ENCODE data around the gene ATF6.

Gene ATF6

DNA sequence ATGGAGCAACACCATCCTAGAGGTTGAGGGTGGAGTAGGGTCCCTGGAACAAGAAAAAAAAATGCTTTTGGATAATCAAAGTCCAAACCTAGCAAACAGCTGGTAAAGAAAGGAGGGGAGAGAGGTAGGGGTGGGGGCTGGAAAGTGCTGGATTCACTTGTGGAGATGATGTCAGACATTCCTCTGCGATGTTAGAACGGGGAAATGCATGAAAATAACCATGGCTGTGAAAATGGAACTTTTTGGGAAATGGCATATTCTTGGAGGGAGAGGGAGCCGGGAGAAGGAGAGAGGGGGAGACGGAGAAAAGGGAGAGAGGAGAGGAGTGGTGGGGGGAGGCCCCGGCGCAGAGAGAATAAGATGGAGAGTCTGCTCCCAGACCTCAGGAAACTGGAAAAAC is 203.9 kb downstream of the ATF6 start:
- H3K27ac ChIP-seq: no peak overlapping the region
- TF ChIP-seq, protein P1, sequence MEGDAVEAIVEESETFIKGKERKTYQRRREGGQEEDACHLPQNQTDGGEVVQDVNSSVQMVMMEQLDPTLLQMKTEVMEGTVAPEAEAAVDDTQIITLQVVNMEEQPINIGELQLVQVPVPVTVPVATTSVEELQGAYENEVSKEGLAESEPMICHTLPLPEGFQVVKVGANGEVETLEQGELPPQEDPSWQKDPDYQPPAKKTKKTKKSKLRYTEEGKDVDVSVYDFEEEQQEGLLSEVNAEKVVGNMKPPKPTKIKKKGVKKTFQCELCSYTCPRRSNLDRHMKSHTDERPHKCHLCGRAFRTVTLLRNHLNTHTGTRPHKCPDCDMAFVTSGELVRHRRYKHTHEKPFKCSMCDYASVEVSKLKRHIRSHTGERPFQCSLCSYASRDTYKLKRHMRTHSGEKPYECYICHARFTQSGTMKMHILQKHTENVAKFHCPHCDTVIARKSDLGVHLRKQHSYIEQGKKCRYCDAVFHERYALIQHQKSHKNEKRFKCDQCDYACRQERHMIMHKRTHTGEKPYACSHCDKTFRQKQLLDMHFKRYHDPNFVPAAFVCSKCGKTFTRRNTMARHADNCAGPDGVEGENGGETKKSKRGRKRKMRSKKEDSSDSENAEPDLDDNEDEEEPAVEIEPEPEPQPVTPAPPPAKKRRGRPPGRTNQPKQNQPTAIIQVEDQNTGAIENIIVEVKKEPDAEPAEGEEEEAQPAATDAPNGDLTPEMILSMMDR (conservative IDR thresholded peaks at IDR 0.05): no peak
- TF ChIP-seq ZFX (IDR thresholded peaks at IDR 0.05): no peak

DNA sequence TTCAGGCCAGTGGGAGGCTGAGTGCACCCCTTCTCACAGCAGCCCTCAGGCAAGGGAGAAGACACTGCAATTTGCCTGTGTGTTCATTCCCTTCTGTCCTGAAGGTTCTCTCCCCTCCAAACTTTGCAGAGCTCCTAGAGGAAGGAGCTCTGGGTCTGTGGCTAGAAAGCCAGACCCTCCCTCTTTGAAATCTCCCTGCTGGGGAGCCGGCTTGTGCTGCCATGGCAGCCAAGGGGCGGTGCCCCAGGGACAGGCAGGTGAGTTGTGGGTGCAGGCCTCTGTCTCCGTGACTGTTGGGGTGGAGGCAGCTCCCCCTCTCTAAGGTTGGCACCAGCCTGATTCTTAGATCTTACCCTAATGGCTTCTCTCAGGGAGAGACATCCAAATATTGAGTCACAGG is 204.5 kb downstream of the ATF6 start:
- H3K27ac ChIP-seq: no peak overlapping the region
- TF ChIP-seq, protein P1 (conservative IDR thresholded peaks at IDR 0.05): no peak
- TF ChIP-seq ZFX (IDR thresholded peaks at IDR 0.05): no peak

DNA sequence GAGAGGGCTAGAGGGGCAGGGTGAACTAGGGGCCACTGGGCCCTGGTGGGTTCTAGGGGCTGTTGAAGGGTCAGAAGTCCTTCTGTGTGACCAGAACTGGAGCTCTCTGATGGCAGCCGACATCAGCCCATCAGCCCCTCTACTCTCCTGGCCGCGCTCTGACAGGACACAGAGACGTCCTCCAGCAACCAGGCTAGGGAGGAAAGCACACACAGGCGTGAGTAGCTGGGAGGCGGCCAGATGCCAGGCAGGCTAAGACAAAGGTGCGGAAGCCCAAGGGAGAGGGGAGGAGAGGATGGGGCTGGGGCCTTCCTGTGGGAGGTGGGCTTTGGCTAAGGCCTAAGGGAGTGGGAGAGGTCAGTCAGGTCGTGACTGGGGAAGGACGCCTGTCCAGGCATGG is 206.7 kb downstream of the ATF6 start:
- TF ChIP-seq ZFX (IDR thresholded peaks at IDR 0.05): no peak
- TF ChIP-seq, protein P1 (conservative IDR thresholded peaks at IDR 0.05): no peak
- no peak overlapping the region for H3K27ac ChIP-seq

DNA sequence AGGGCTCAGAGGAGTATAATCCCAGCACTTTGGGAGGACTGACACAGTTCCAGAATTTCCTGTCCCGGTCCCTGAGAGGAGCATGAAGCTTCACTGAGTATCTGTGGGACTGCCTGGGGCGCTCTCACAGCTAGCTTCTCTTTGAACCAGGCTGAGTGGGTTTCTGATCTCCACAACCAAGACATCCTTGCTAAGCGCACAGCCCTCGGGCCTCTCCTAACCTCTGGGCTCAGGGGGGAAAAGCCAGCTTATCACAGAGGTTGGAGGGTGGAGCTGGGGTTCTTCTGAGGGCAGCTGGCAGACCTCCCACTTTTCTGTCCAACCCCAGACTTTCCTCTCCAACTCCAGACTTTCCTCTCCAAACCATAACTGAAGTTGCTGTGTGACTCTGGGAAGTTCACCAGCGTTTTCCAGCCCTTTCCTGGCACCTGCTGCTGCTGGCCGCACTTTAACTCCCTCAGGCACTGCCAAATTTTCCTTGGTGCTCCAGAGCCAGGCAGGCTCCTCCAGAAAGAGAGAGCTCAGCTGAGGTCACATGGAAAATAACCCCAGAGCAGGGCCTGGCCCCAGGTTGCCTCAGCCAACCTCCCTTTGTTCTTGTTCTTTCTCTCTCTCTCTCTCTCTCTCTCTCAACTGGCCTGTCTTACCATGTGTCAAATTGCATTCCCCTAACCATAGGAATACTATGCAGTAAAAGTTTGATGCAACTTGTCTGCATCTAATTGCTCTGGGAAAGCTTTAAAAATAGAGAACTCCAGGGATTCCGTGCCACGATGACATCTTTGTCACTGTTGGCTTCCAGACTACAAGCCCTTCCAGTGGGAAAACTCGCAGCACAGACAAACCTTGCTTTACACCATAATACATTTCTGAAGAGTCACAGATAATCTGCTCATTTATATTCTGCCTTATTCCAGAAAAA is 208.1 kb downstream of the ATF6 start:
- no peak overlapping the region for H3K27ac ChIP-seq
- TF ChIP-seq, protein P1 (conservative IDR thresholded peaks at IDR 0.05): no peak
- no peak for TF ChIP-seq ZFX (IDR thresholded peaks at IDR 0.05)

DNA sequence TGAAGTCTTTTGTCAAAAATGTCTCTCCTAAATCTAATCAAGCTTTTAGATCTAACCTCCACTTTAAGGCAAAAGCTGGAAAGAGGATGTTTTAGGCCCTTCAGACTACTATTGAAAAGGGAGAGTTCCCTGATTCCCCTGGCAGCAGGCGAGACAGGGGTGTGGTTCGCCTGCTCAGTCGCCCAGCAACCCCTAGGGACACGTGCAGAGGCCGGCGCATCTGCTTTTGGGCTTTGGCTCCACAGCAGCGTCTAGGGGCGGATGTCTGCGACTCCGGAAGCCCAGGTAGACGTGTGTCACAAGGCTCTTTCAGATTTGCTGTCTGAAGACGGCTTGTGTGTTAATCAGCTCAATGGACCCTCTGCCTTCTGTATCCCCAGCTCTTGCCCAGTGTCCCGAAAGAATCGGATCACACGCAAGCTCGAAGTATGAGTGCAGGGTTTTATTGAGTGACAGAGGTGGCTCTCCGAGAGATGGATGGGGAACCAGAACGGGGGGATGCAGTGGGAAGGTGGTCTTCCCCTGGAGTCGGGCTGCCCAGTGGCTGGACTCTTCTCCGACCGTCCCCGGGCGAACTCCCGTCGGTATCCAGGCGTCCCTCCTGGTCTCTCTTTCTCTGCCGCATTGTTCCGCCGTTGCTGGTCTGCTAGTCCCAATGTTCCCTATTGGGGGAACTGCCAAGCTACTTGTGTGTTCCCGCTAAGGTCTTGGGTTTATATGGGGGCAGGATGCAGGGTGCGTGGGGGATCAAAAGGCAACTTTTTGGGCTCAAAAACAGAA is 212.1 kb downstream of the ATF6 start:
- no peak for TF ChIP-seq ZFX (IDR thresholded peaks at IDR 0.05)
- TF ChIP-seq, protein P1 (conservative IDR thresholded peaks at IDR 0.05): no peak
- no peak overlapping the region for H3K27ac ChIP-seq

DNA sequence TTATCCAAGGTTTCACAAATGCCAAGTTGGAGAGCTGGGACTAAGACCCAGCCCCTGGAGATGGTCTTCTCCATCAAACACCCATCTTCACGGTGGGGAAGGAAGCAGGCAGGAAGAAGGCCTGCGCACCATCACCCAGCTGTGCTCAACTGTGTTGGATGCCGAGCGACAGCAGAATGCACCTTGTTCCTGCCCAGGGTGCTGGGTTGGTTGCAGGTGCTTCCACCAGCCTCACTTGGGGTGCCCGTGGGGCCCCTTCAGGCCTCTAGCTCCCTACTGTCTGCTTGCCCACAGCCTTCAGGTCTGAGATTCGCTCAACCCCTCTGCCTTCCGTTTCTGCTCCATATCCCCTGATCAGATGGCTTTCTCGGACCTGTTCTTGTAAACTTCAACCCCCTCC is 215.0 kb downstream of the ATF6 start:
- TF ChIP-seq ZFX (IDR thresholded peaks at IDR 0.05): no peak
- TF ChIP-seq, protein P1 (conservative IDR thresholded peaks at IDR 0.05): no peak

More for the DNA sequence above, 215.0 kb downstream of the ATF6 start:
- H3K27ac ChIP-seq: no peak overlapping the region

Data from C4-2B (cell line).